HepG2 (cell line): ENCODE results near the gene CEP43. TPM values are rescaled to one million over a fixed set of nuclear protein-coding genes. Genes with fewer than 3 reads are reported as not detected.
A peak's percentile ranks its signal among the peaks of the same experiment; 100 is the strongest.

ENCODE experiments used
- ARID4A ChIP-seq: sonication (generic); formaldehyde crosslinking; IDR thresholded peaks from 2 replicates; pipeline ENCODE4 v1.5.0; 2020; ENCODE audit warnings: mild to moderate bottlenecking, missing genetic modification reagents, borderline replicate concordance
- ELF1 ChIP-seq: sonication (generic); formaldehyde crosslinking; IDR thresholded peaks from 2 replicates; pipeline ENCODE4 v1.4.0; 2020; ENCODE audit warnings: missing genetic modification reagents
- IRF2 ChIP-seq: IDR thresholded peaks from 2 replicates; pipeline ENCODE4 v1.6.1; 2018; ENCODE audit warnings: missing genetic modification reagents, missing compliant biosample characterization
- MIXL1 ChIP-seq: IDR thresholded peaks from 2 replicates; pipeline ENCODE4 v1.6.1; 2016
- NFIB ChIP-seq: sonication (generic); formaldehyde crosslinking; IDR thresholded peaks from 2 replicates; pipeline ENCODE4 v1.9.0; 2021; ENCODE audit warnings: missing genetic modification reagents, mild to moderate bottlenecking, borderline replicate concordance
- PAX8 ChIP-seq: sonication (generic); formaldehyde crosslinking; IDR thresholded peaks from 2 replicates; pipeline ENCODE4 v1.8.0; 2022; ENCODE audit warnings: mild to moderate bottlenecking, missing genetic modification reagents, borderline replicate concordance
- RBFOX2 ChIP-seq: fragments of 200-400 bp; formaldehyde crosslinking; IDR thresholded peaks from 2 replicates; pipeline ENCODE4 v1.6.1; 2017; ENCODE audit warnings: low read depth, mild to moderate bottlenecking, low read length
- SMYD3 ChIP-seq: sonication (generic); formaldehyde crosslinking; IDR thresholded peaks from 2 replicates; pipeline ENCODE4 v1.8.1; 2023; ENCODE audit warnings: mild to moderate bottlenecking, missing genetic modification reagents
- TBX2 ChIP-seq: sonication (generic); formaldehyde crosslinking; IDR thresholded peaks from 2 replicates; pipeline ENCODE4 v1.5.0; 2020; ENCODE audit warnings: missing genetic modification reagents, mild to moderate bottlenecking, borderline replicate concordance
- ZBTB33 ChIP-seq: sonication (generic); formaldehyde crosslinking; IDR thresholded peaks from 2 replicates; pipeline ENCODE4 v1.4.0; 2020; ENCODE audit warnings: missing genetic modification reagents
- ZNF547 ChIP-seq: sonication (generic); formaldehyde crosslinking; IDR thresholded peaks from 2 replicates; pipeline ENCODE4 v1.5.1; 2020; ENCODE audit warnings: mild to moderate bottlenecking, missing genetic modification reagents
- ZNF572 ChIP-seq: sonication (generic); formaldehyde crosslinking; IDR thresholded peaks from 2 replicates; pipeline ENCODE4 v1.5.1; 2020; ENCODE audit warnings: mild to moderate bottlenecking, missing genetic modification reagents
- ZNF614 ChIP-seq: IDR thresholded peaks from 2 replicates; pipeline ENCODE4 v1.6.1; 2018; ENCODE audit warnings: missing biosample characterization, missing genetic modification reagents, inconsistent platforms, borderline replicate concordance
- ZNF687 ChIP-seq: sonication (generic); formaldehyde crosslinking; IDR thresholded peaks from 2 replicates; pipeline ENCODE4 v1.5.1; 2020; ENCODE audit warnings: mild to moderate bottlenecking, missing genetic modification reagents, moderate library complexity
- ZNF782 ChIP-seq: sonication (generic); formaldehyde crosslinking; IDR thresholded peaks from 2 replicates; pipeline ENCODE4 v1.4.0; 2020; ENCODE audit warnings: missing genetic modification reagents, mild to moderate bottlenecking, borderline replicate concordance
- polyA plus RNA-seq, 8 experiments: library from polyadenylated mRNA; depleted of rRNA in 3 of 8; stranded (reverse) in 7 of 8; unstranded in 1 of 8; fragments of >200 nt; fragmentation: Illumina TruSeq in 4 of 8; extraction: Trizol in 4 of 8; gene quantifications; 2 replicates each; pipeline versions ENCODE4 v1.2.1 to v1.2.3, GENCODE V29; 2011 to 2016; ENCODE audit warnings: low read depth in 4 of 8, missing spikeins in 1 of 8, mixed read lengths in 1 of 8; ENCODE audit not compliant: insufficient read depth in 1 of 8
- total RNA-seq, 5 experiments: library from RNA; depleted of rRNA; stranded (reverse); fragments of >200 nt; fragmentation: Illumina TruSeq; extraction: Trizol; gene quantifications; 2 replicates each; pipeline ENCODE4 v1.2.3, GENCODE V29; 2016; ENCODE audit warnings: low read depth in 1 of 5

CEP43 gene
- total and polyA plus RNA-seq, 2 of the 13 experiments (the other 11 are each of a cell fraction or from before 2014, with no cell fraction given), result 29.3 to 73.9 TPM

GRCh38 chr6:166958926-166959861, 40.0 kb upstream of the CEP43 start (continued):
- no peak; the same call in none of the 2 replicates for TF ChIP-seq ZNF687 (CRISPR knock-in tag)
- 0 out of 2 replicates have a peak, but pooled peaks have one; percentile 31 for TF ChIP-seq ZNF572 (CRISPR knock-in tag)
- peak; percentile 39; the same call in 1 of the 2 replicates for TF ChIP-seq ZNF547 (CRISPR knock-in tag)
- TF ChIP-seq MIXL1, result peak; percentile 69
- peak; percentile 22; the same call in 1 of the 2 replicates for TF ChIP-seq ARID4A (CRISPR knock-in tag)
- TF ChIP-seq PAX8 (CRISPR knock-in tag), result no peak
- TF ChIP-seq IRF2 (CRISPR knock-in tag), result 0 out of 2 replicates have a peak, but pooled peaks have one; percentile 43
- no peak for TF ChIP-seq NFIB (CRISPR knock-in tag)
- TF ChIP-seq RBFOX2, result peak; percentile 60
- TF ChIP-seq ELF1 (CRISPR knock-in tag), result peak; percentile 83
- peak; percentile 74 for TF ChIP-seq ZNF614 (CRISPR knock-in tag)
- 0 out of 2 replicates have a peak, but pooled peaks have one; percentile 5 for TF ChIP-seq ZBTB33 (CRISPR knock-in tag)
- peak; percentile 83 for TF ChIP-seq TBX2 (CRISPR knock-in tag)
- TF ChIP-seq ZNF782 (CRISPR knock-in tag), result 0 out of 2 replicates have a peak, but pooled peaks have one; percentile 13
- peak; percentile 51; the same call in 1 of the 2 replicates for TF ChIP-seq SMYD3
